Measurements from ENCODE around the gene PLPP3. TPM values are rescaled to one million over a fixed set of nuclear protein-coding genes. Genes with fewer than 3 reads are reported as not detected.
A peak's percentile ranks its signal among the peaks of the same experiment; 100 is the strongest.

Gene PLPP3
- total RNA-seq, 1 experiment from 2014 or later, result 26.7 TPM

DNA sequence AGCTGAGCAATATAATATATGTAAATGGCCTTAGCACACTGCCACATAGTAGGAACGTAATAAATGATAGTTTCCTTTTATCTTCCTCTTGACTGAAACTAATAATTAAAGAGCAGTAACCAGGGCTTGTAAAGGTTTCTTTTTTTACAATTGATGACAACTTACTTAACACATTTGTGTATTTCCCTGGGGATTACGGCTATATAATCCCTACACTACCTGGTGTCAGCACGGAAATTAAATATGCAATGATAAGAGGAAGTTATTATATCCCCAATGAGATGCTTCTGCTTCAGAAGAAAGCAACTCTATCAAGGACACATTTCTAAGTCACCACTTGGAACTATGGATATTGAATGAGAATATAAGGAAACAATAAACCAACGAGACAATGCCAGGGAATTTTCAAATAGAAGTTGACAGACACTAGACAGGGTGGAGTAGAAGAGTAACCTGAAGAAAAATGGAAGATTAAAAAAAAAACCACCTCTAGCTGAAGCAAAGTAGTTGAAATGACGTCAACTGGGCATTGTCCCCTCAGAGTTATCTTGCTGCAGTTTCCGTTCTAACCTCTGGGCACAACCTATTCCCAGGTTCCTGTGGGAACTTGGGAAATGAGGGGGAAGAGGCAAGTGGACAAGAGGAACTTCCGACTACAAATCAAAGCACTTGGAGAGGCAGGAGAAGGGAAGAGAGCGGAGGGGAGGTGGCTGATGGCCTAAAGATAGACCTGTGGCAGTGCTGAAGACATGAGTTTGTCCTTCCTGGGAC lies 66.5 kb downstream of the PLPP3 start:
- Mint-ChIP-seq H3K4me3 (no peak overlapping the region), H3K27me3 (ENCODE audit: low read depth) (no peaks in the 10 kb centered on the region), H3K9me3 (no peaks in the 10 kb centered on the region), H3K27ac (peak overlapping the region; percentile 5 to 78 (median 35); a peak in 5 of 7 replicates), H3K36me3 (ENCODE audit: insufficient read depth in 1 of 3, low read depth in 3 of 3) (peaks cover 27 to 72% (median 52%) of the 10 kb centered on the region in 3 experiments; a peak in 6 of 7 replicates), H3K4me1 (peaks cover 58 to 59% of the 10 kb centered on the region in 2 experiments)
- no peak overlapping the region for H3K56ac ChIP-seq (ENCODE audit: insufficient read length, low read depth, low read length)
- H3K27ac ChIP-seq (ENCODE audit: insufficient read length, low read depth, low read length), result no peak overlapping the region
- no peaks in the 10 kb centered on the region for H3K79me2 ChIP-seq (ENCODE audit: insufficient read depth, low read length)
- no peaks in the 10 kb centered on the region for H4K20me1 ChIP-seq (ENCODE audit: control insufficient read depth, insufficient read depth, insufficient read length)
- H2BK20ac ChIP-seq (ENCODE audit: low read depth, low read length, poor library complexity, severe bottlenecking), result no peak overlapping the region
- no peak overlapping the region for H4K8ac ChIP-seq (replicated peaks; ENCODE audit: insufficient read length, low read depth, low read length)
- no peak overlapping the region for H2AK5ac ChIP-seq (ENCODE audit: insufficient read length, low read length)
- DNase-seq, result no peak
- no peaks in the 10 kb centered on the region for H3K9me3 ChIP-seq (ENCODE audit: control insufficient read depth, low read depth, low read length)
- H3K14ac ChIP-seq (ENCODE audit: insufficient read depth, low read length), result no peak overlapping the region
- H3T11ph ChIP-seq (ENCODE audit: low read length), result no peak overlapping the region
- H3K27me3 ChIP-seq (ENCODE audit: insufficient read depth, low read length), result no peaks in the 10 kb centered on the region
- no peak overlapping the region for H4K91ac ChIP-seq (ENCODE audit: insufficient read length, low read depth, low read length)
- no peaks in the 10 kb centered on the region for H3K23me2 ChIP-seq (ENCODE audit: insufficient read length, low read depth, low read length, poor library complexity, severe bottlenecking)
- TF ChIP-seq, protein P1, sequence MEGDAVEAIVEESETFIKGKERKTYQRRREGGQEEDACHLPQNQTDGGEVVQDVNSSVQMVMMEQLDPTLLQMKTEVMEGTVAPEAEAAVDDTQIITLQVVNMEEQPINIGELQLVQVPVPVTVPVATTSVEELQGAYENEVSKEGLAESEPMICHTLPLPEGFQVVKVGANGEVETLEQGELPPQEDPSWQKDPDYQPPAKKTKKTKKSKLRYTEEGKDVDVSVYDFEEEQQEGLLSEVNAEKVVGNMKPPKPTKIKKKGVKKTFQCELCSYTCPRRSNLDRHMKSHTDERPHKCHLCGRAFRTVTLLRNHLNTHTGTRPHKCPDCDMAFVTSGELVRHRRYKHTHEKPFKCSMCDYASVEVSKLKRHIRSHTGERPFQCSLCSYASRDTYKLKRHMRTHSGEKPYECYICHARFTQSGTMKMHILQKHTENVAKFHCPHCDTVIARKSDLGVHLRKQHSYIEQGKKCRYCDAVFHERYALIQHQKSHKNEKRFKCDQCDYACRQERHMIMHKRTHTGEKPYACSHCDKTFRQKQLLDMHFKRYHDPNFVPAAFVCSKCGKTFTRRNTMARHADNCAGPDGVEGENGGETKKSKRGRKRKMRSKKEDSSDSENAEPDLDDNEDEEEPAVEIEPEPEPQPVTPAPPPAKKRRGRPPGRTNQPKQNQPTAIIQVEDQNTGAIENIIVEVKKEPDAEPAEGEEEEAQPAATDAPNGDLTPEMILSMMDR (conservative IDR thresholded peaks at IDR 0.05), result peak; percentile 33; the same call in 2 of the 3 replicates
- H3K9ac ChIP-seq (ENCODE audit: extremely low read depth, insufficient read length, low read length), result no peak overlapping the region
- peaks cover 21% of the 10 kb centered on the region for H3K4me1 ChIP-seq (ENCODE audit: insufficient read depth, low read length)
- no peak overlapping the region for H3K4ac ChIP-seq (ENCODE audit: low read depth, low read length)
- H3K4me2 ChIP-seq (ENCODE audit: insufficient read depth, insufficient read length, low read length), result no peak overlapping the region
- no peak overlapping the region for H2BK5ac ChIP-seq (ENCODE audit: insufficient read length, low read length)
- H2BK120ac ChIP-seq (ENCODE audit: low read depth, low read length, poor library complexity, severe bottlenecking), result no peak overlapping the region
- no peak overlapping the region for H2AFZ ChIP-seq (ENCODE audit: low read length)
- H3K18ac ChIP-seq (ENCODE audit: insufficient read length, low read depth, low read length), result no peak overlapping the region
- H3K79me1 ChIP-seq (ENCODE audit: insufficient read depth, low read depth, low read length, poor library complexity, severe bottlenecking), result no peaks in the 10 kb centered on the region
- no CpG with 5 or more reads among the region's 8 CpGs for WGBS (ENCODE audit: extremely low coverage, insufficient read length, low lambda C conversion rate)
- H4K5ac ChIP-seq (ENCODE audit: insufficient read length, low read depth, low read length), result no peak overlapping the region
- H3K23ac ChIP-seq (ENCODE audit: insufficient read length, low read depth, low read length), result no peak overlapping the region
- no peak overlapping the region for H2BK15ac ChIP-seq (ENCODE audit: low read depth, low read length)
- H2BK12ac ChIP-seq (ENCODE audit: insufficient read length, low read depth, low read length), result no peak overlapping the region

Data from H9 (cell line).